H1 (cell line): ENCODE measurements around the gene PSPN. TPM values are rescaled to one million over a fixed set of nuclear protein-coding genes. Genes with fewer than 3 reads are reported as not detected.

Source experiments
- EP300 ChIP-seq, 2 experiments: IDR thresholded peaks; 1 replicate in 1 of 2; 2 replicates in 1 of 2; pipeline ENCODE4 v1.6.1; 2011 to 2012; ENCODE audit warnings: low read depth in 2 of 2, low read length in 2 of 2, mild to moderate bottlenecking in 2 of 2, borderline replicate concordance in 1 of 2, inconsistent platforms in 1 of 2, moderate library complexity in 1 of 2
- GTF2F1 ChIP-seq: IDR thresholded peaks from 2 replicates; pipeline ENCODE4 v1.6.1; 2012; ENCODE audit warnings: low read depth, low read length, improper control_type of control experiment, borderline replicate concordance
- POLR2AphosphoS5 ChIP-seq: IDR thresholded peaks from 2 replicates; pipeline ENCODE4 v1.6.1; 2011; ENCODE audit warnings: low read depth, low read length
- RFX5 ChIP-seq: IDR thresholded peaks from 2 replicates; pipeline ENCODE4 v1.6.1; 2011; ENCODE audit warnings: low read depth, low read length, improper control_type of control experiment, borderline replicate concordance
- RNF2 ChIP-seq: fragments of 200-900, 300-1000 bp; sonication (generic); IDR thresholded peaks from 2 replicates; pipeline ENCODE4 v1.7.1; 2016; ENCODE audit warnings: borderline replicate concordance, low read depth, mild to moderate bottlenecking, antibody characterized with exemption, low read length; ENCODE audit not compliant: poor library complexity, severe bottlenecking; ENCODE audit errors: missing control alignments
- SIN3A ChIP-seq, 2 experiments: IDR thresholded peaks in 1 of 2; conservative IDR thresholded peaks in 1 of 2; 2 replicates each; pipeline ENCODE4 v1.6.1; 2011 to 2012; ENCODE audit warnings: low read length in 2 of 2, improper control_type of control experiment in 1 of 2, low read depth in 1 of 2, mild to moderate bottlenecking in 1 of 2
- TAF7 ChIP-seq: optimal IDR thresholded peaks from 2 replicates; pipeline ENCODE3; 2011; ENCODE audit warnings: low read depth, mild to moderate bottlenecking, inconsistent platforms, low read length, moderate library complexity, borderline replicate concordance
- YY1 ChIP-seq: IDR thresholded peaks from 2 replicates; pipeline ENCODE4 v1.6.1; 2011; ENCODE audit warnings: low read depth, mild to moderate bottlenecking, low read length
- polyA plus RNA-seq, 7 experiments: library from polyadenylated mRNA; depleted of rRNA in 3 of 7; stranded (reverse) in 5 of 7; unstranded in 2 of 7; fragments of >200 nt in 5 of 7; fragments of 200-250 nt in 2 of 7; gene quantifications; 1 replicate in 5 of 7; 2 replicates in 1 of 7; 4 replicates in 1 of 7; pipeline versions ENCODE4 v1.2.1 to v1.2.3, GENCODE V29; 2011 to 2013; ENCODE audit warnings: missing spikeins in 2 of 7, mixed read lengths in 2 of 7
- total RNA-seq: library from RNA; stranded (reverse); fragmentation: NEBNext Ultra II Directional; extraction: Animal tissue kit (Norgen Biotek cat#: 25700); gene quantifications from 2 replicates; pipeline ENCODE4 v1.2.1, GENCODE V29; 2021

Gene PSPN
- total and polyA plus RNA-seq, 2 of the 8 experiments (the other 6 are each of a cell fraction or from before 2014, with no cell fraction given) = 1.0 to 2.1 TPM

GRCh38 chr19:6374711-6375410 lies 872 bp downstream of the PSPN start (continued):
- TF ChIP-seq GTF2F1 = no peak
- TF ChIP-seq TAF7 = no peak
- no peak for TF ChIP-seq RFX5
- no peak for TF ChIP-seq SIN3A (conservative IDR thresholded peaks at IDR 0.05 in 1 of 2, IDR thresholded peaks at IDR 0.05 in 1 of 2; ENCODE audit: low read depth in 1 of 2, low read length in 2 of 2)
- TF ChIP-seq POLR2AphosphoS5 = no peak
- no peak for TF ChIP-seq EP300 (IDR thresholded peaks at IDR 0.05; ENCODE audit: borderline replicate concordance in 1 of 2, low read depth in 2 of 2, low read length in 2 of 2)
- no peak for TF ChIP-seq RNF2
- no peak for TF ChIP-seq YY1
